NCI-H1694 (cell line): Measurements from ENCODE around the gene EFCAB6.

Source experiments
- DNase-seq: peaks from one replicate; lab custom pipeline; 2025; lab: John Stamatoyannopoulos, UW

EFCAB6 gene

DNA sequence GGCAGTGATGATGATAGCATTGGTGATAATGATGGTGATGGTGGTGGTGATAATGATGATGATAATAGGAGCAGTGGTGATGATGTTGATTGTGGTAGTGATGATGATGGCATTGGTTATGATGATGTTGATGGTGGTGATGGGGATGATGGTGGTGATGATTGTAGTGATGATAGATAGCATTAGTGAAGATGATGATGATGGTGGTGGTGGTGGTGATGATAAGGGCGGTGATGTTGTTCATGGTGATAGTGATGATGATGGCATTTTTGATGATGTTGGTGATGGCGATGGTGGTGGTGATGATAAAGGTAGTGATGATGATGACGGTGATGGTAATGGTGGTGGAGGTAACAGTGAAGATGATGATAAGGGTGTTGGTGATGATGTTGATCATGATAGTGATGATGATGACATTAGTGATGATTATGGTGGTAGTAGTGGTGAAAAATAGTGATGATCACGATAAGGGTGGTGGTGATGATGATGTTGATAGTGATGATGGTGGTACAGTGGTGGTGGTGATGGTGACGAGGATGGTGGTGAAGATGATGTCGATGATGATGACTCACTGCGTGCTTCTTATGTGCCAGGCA, 307.3 kb downstream of the EFCAB6 start:
- no peak for DNase-seq

GRCh38 chr22:43504068-43504467, 308.0 kb downstream of the EFCAB6 start:
- DNase-seq, result no peak

GRCh38 chr22:43502306-43502874, 309.7 kb downstream of the EFCAB6 start:
- DNase-seq, result no peak

- DNase-seq, result peak; percentile 65
Measured at GRCh38 chr22:43501878-43502277, 310.2 kb downstream of the EFCAB6 start.

DNA sequence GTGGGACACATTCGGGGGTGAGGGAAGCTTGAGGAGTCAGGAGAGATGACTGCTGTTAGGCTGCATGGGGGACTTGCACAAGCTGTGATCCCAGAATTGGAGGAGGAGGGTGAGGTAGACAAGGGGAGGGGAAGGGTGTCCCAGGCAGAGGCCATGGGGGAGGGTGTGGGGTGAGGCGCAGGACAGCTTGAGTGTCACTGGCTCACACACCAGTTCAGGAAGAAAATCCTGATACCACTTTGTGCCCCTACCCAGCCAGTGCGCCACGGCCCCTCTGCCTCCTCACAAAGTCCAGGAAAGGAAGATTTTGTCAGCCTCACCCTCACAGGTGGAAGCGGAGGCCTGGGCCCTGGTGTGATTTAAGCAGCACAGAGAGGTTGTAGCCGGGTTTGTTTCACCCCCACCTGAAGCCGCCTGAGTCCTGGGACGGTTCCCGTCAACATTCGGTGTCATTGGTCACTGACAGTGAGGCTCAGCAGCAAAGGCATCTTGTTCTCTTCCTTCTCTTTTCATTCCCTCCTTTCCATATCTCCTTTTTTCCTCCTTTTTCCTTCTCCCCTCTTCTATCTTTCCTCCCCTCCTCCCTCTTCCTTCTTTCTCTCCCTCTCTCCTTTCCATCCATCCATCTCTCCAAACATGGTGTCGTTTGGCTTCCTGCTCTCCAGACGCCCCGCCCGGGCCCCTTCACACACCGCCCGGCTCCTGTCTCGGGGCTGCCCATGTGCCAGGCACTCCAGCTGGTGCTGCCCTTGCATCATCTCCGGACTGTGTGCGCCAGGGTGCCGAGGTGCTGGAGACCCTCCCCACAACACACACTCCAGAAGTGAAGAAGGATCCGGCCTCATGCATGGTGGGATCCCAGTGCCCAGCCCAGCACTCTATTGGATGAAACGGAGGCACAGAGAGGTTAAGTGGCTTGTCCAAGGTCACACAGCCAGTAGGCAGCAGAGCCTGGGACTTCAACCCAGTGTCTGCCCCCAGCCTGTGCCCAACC, 311.0 kb downstream of the EFCAB6 start:
- DNase-seq, result peak; percentile 65

- no peak for DNase-seq
Measured at GRCh38 chr22:43498856-43499253, 313.2 kb downstream of the EFCAB6 start.

DNA sequence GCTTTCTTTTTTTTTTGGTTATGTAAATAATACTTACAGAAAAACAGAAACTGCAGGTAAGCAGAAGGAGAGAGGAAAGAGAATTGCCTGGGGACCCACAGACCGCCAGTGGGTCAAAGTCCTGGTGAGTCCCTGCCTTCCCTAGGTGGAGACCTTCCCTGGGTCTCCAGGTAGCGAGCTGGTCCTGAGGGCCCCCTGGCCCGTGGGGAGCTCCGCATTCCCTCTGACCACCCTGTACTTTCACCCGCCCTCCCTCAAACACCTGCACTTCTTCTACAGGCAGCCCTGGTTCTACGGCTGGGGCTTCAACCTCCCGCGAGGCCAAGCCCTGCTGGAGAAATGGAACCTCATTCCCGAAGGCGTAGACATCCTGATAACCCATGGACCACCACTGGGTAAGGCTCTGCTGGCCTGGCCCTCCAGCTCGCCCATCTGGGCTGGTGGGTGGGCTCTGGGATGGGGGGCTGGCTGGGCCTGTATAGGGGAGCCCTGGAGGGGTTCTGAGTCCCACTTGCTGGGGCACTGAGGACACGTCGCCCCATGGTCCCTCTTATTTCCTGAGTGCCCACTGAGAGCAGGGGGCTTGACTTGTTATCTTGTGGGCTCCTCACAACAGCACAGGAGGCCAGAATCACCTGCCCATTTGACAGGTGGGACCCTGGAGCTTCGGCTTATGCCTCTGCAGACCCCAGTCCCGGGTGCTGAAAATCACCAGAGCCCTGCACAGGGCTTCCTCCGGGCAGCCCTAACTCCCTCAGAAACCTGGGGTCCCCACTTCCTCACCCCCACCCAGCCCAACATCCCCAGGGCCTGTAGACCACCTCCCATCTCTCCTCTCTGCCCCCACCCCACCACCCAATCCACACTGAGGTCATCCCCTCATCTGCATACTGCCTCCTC, 313.9 kb downstream of the EFCAB6 start:
- no peak for DNase-seq

GRCh38 chr22:43493297-43493696, 318.8 kb downstream of the EFCAB6 start:
- no peak for DNase-seq

DNA sequence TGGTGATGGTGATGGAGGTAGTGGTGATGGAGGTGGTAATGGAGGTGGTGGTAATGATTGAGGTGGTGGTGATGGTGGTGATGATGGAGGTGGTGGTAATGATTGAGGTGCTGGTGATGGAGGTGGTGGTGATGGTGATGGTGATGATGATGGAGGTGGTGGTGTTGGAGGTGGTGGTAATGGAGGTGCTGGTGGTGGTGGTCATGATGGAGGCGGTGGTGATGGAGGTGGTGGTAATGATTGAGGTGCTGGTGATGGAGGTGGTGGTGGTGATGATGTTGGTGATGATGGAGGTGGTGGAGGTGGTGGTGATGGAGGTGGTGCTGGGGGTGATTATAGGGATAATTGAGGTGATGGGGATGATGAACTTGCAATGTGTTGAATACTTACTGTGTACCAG, 320.4 kb downstream of the EFCAB6 start:
- DNase-seq, result no peak

DNA sequence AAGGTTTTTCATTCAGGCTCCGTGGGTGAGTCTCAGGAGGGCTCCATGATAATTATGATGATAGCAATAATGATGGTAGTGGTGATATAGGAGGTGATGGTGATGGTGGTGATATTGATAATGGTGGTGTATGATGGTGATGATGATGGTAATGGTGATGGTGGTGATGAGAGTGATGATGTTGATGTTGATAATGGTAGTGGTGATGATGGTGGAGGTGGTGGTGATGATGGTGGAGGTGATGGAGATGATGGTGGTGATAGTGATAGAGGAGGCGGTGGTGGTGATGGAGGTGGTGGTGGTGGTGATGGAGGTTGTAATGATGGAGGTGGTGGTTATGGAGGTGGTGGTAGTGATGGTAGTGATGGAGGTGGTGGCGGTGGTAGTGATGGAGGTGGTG, 320.9 kb downstream of the EFCAB6 start:
- no peak for DNase-seq

- DNase-seq, result no peak
Measured at GRCh38 chr22:43490311-43490710, 321.8 kb downstream of the EFCAB6 start.

- no peak for DNase-seq
Measured at GRCh38 chr22:43488937-43489336, 323.2 kb downstream of the EFCAB6 start.

- DNase-seq, result peak; percentile 47
Measured at GRCh38 chr22:43488031-43488866, 323.9 kb downstream of the EFCAB6 start.

GRCh38 chr22:43487311-43488030, 324.6 kb downstream of the EFCAB6 start:
- DNase-seq, result no peak

GRCh38 chr22:43485502-43486089, 326.5 kb downstream of the EFCAB6 start:
- no peak for DNase-seq

DNA sequence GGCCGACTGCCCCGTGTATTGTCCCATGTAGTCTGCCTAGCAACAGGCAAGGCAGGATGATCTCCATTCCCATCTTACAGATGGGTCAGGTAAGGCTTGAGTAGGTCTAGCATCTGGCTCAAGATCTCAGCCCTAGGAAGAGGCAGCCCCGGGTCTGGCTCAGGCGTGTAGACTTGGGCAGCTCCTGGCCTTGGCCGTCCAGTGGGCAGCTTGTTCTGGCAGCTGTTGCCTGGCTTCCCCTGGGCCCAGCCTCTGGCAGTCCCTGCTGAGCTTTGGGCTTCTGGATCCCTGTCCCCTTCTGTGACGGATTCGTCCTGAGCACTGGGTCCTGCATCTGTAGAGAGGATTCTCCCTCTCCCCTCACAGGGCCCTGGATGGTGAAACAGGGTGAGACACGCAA, 327.9 kb downstream of the EFCAB6 start:
- DNase-seq, result no peak

DNA sequence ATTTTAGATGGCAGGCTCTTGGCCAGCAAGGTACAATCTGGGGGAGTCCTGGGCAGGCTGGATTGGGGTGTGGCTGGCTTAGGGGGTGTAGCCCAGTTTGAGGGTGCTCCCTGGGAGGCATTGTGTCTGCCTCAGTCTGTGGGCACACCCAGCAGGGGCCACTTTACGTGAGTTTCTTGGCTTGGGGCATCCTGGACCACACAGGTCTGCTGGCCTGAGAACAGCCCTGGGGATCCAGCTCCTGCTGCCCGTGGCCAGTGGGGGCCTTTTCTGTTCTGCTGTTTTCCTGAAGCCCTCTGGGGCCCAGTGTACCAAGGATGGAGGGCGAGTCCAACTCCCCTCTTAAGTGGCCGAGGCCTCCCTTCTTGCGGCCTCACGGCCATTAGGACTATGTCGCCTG, 328.4 kb downstream of the EFCAB6 start:
- DNase-seq, result no peak

- DNase-seq, result no peak
Measured at GRCh38 chr22:43483266-43483665, 328.8 kb downstream of the EFCAB6 start.

DNA sequence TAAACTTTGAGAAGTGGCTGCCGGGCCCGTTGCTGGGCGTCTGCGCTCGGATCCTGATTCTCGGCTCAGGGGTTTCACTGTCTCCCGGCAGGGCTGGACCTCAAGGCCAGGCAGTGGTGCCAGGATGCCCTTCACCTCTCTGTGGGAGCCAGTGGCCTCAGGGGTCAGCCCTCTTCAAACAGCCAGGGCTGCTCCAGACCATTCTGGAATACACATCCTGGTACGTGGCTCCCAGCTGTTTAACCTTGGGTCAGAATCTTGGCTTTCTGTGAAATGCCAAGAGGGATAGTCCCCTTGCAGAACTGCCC, 329.8 kb downstream of the EFCAB6 start:
- DNase-seq, result no peak
